Stimulated activated naive CD4-positive, alpha-beta T cell treated with Interleukin-2 at 50 U/mL for 16 hours (primary cell): ENCODE results near the gene FOS.

Source experiments
- DNase-seq: peaks from one replicate; lab custom pipeline; 2025; lab: John Stamatoyannopoulos, UW

Gene FOS

GRCh38 chr14:75250800-75251199 lies 27.8 kb upstream of the FOS start:
- no peak for DNase-seq

GRCh38 chr14:75252254-75252837 lies 26.3 kb upstream of the FOS start:
- no peak for DNase-seq

- DNase-seq, result no peak
Measured at GRCh38 chr14:75254381-75254822, 24.2 kb upstream of the FOS start.

- DNase-seq, result no peak
Measured at GRCh38 chr14:75254901-75255584, 23.6 kb upstream of the FOS start.

GRCh38 chr14:75258079-75258802 lies 20.4 kb upstream of the FOS start:
- no peak for DNase-seq

- peak; percentile 99 for DNase-seq
Measured at GRCh38 chr14:75258803-75259509, 19.7 kb upstream of the FOS start.

GRCh38 chr14:75259510-75259855 lies 19.1 kb upstream of the FOS start:
- no peak for DNase-seq

- no peak for DNase-seq
Measured at GRCh38 chr14:75260025-75260763, 18.4 kb upstream of the FOS start.

GRCh38 chr14:75261820-75262219 lies 16.8 kb upstream of the FOS start:
- DNase-seq, result no peak

- no peak for DNase-seq
Measured at GRCh38 chr14:75262641-75263040, 16.0 kb upstream of the FOS start.

GRCh38 chr14:75264036-75264435 lies 14.6 kb upstream of the FOS start:
- DNase-seq, result no peak

GRCh38 chr14:75267141-75267721 lies 11.4 kb upstream of the FOS start:
- DNase-seq, result no peak

GRCh38 chr14:75268633-75269550 lies 9.7 kb upstream of the FOS start:
- no peak for DNase-seq

- no peak for DNase-seq
Measured at GRCh38 chr14:75271514-75271913, 7.1 kb upstream of the FOS start.

GRCh38 chr14:75273272-75274049 lies 5.2 kb upstream of the FOS start:
- DNase-seq, result no peak

- DNase-seq, result no peak
Measured at GRCh38 chr14:75274050-75274898, 4.4 kb upstream of the FOS start.

- DNase-seq, result peak; percentile 15
Measured at GRCh38 chr14:75274899-75275569, 3.6 kb upstream of the FOS start.

- DNase-seq, result no peak
Measured at GRCh38 chr14:75275598-75275997, 3.0 kb upstream of the FOS start.
